HepG2 (cell line): ENCODE data around the gene MEX3A. TPM values are rescaled to one million over a fixed set of nuclear protein-coding genes. Genes with fewer than 3 reads are reported as not detected.

Source experiments
- AGO1 ChIP-seq: fragments of 200-400 bp; formaldehyde crosslinking; IDR thresholded peaks from 2 replicates; pipeline ENCODE4 v1.6.1; 2017; ENCODE audit warnings: mild to moderate bottlenecking, low read depth, low read length, moderate library complexity; ENCODE audit not compliant: poor library complexity, severe bottlenecking
- KLF15 ChIP-seq: sonication (generic); formaldehyde crosslinking; IDR thresholded peaks from 2 replicates; pipeline ENCODE4 v1.8.1; 2023; ENCODE audit warnings: borderline replicate concordance, mild to moderate bottlenecking, inconsistent platforms, missing genetic modification reagents, mixed read lengths
- ONECUT2 ChIP-seq: sonication (generic); formaldehyde crosslinking; IDR thresholded peaks from 2 replicates; pipeline ENCODE4 v1.4.0; 2020; ENCODE audit warnings: missing genetic modification reagents
- PCBP2 ChIP-seq: fragments of 200-400 bp; formaldehyde crosslinking; optimal IDR thresholded peaks from 2 replicates; pipeline ENCODE3; 2018; ENCODE audit warnings: low read length, low read depth; ENCODE audit not compliant: poor library complexity, severe bottlenecking
- TAF15 ChIP-seq: fragments of 200-400 bp; formaldehyde crosslinking; IDR thresholded peaks from one replicate; pipeline ENCODE4 v1.6.1; 2018; ENCODE audit warnings: mild to moderate bottlenecking, low read depth, low read length; ENCODE audit not compliant: poor library complexity, severe bottlenecking
- TEAD2 ChIP-seq: sonication (generic); formaldehyde crosslinking; IDR thresholded peaks from 2 replicates; pipeline ENCODE4 v1.9.0; 2021; ENCODE audit warnings: missing genetic modification reagents
- WIZ ChIP-seq: sonication (generic); formaldehyde crosslinking; IDR thresholded peaks from 2 replicates; pipeline ENCODE4 v1.5.1; 2020; ENCODE audit warnings: mild to moderate bottlenecking, missing genetic modification reagents
- ZFAT ChIP-seq: sonication (generic); formaldehyde crosslinking; conservative IDR thresholded peaks from 2 replicates; pipeline ENCODE4 v1.8.1; 2023; ENCODE audit warnings: missing genetic modification reagents, inconsistent platforms
- ZFP36 ChIP-seq: fragments of 150-350 bp; IDR thresholded peaks from 2 replicates; pipeline ENCODE4 v1.6.1; 2018; ENCODE audit warnings: borderline replicate concordance, low read length, low read depth; ENCODE audit not compliant: partially characterized antibody
- ZIK1 ChIP-seq: sonication (generic); formaldehyde crosslinking; IDR thresholded peaks from 2 replicates; pipeline ENCODE4 v1.5.0; 2020; ENCODE audit warnings: mild to moderate bottlenecking, low read depth, missing genetic modification reagents, borderline replicate concordance
- ZNF282 ChIP-seq: fragments of 450-650 bp; IDR thresholded peaks from 2 replicates; pipeline ENCODE4 v1.6.1; 2018; ENCODE audit not compliant: partially characterized antibody
- ZNF839 ChIP-seq: sonication (generic); formaldehyde crosslinking; IDR thresholded peaks from 2 replicates; pipeline ENCODE4 v1.4.0; 2020; ENCODE audit warnings: missing genetic modification reagents, mild to moderate bottlenecking, borderline replicate concordance
- polyA plus RNA-seq, 8 experiments: library from polyadenylated mRNA; depleted of rRNA in 3 of 8; stranded (reverse) in 7 of 8; unstranded in 1 of 8; fragments of >200 nt; fragmentation: Illumina TruSeq in 4 of 8; extraction: Trizol in 4 of 8; gene quantifications; 2 replicates each; pipeline versions ENCODE4 v1.2.1 to v1.2.3, GENCODE V29; 2011 to 2016; ENCODE audit warnings: low read depth in 4 of 8, missing spikeins in 1 of 8, mixed read lengths in 1 of 8; ENCODE audit not compliant: insufficient read depth in 1 of 8
- total RNA-seq, 5 experiments: library from RNA; depleted of rRNA; stranded (reverse); fragments of >200 nt; fragmentation: Illumina TruSeq; extraction: Trizol; gene quantifications; 2 replicates each; pipeline ENCODE4 v1.2.3, GENCODE V29; 2016; ENCODE audit warnings: low read depth in 1 of 5
- TF ChIP-seq, protein P1 (sequence below): sonication (generic); formaldehyde crosslinking; IDR thresholded peaks from 2 replicates; pipeline ENCODE4 v1.4.0; 2020; ENCODE audit warnings: mild to moderate bottlenecking, missing genetic modification reagents
- TF ChIP-seq, protein P2 (sequence below): sonication (generic); formaldehyde crosslinking; IDR thresholded peaks from 2 replicates; pipeline ENCODE4 v1.8.1; 2023; ENCODE audit warnings: missing genetic modification reagents, inconsistent platforms, borderline replicate concordance
- TF ChIP-seq, protein P3 (sequence below): sonication (generic); formaldehyde crosslinking; IDR thresholded peaks from 2 replicates; pipeline ENCODE4 v1.8.1; 2023; ENCODE audit warnings: mild to moderate bottlenecking, missing genetic modification reagents
- TF ChIP-seq, protein P4 (sequence below): fragments of 450-650 bp; IDR thresholded peaks from 2 replicates; pipeline ENCODE4 v1.6.1; 2017; ENCODE audit warnings: mild to moderate bottlenecking
- TF ChIP-seq, protein P5 (sequence below): sonication (generic); formaldehyde crosslinking; IDR thresholded peaks from 2 replicates; pipeline ENCODE4 v1.8.0; 2022; ENCODE audit warnings: mild to moderate bottlenecking, missing genetic modification reagents; ENCODE audit not compliant: insufficient replicate concordance

MEX3A gene
- total and polyA plus RNA-seq, 2 of the 13 experiments (the other 11 are each of a cell fraction or from before 2014, with no cell fraction given), result 7.6 to 9.1 TPM

DNA sequence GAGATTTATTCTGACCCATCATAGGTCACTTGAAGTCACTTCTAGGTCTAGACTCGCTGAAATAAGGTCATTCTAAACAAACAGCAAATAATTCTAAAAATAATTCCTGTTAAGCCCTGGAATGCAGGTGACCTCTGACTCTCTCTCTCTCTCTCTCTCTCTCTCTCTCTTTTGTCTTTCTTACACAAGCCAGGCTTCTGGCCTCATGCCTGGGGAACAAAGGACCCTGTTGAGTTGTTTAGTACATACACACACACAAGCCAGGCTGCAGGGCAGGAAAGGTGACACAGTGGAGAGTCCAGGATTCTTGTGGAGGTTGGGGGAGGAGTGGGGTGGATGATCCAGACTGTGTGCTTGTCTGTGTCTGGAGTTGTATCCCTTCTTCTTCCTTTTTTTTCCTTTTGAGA is 4.0 kb upstream of the MEX3A start (continued):
- TF ChIP-seq ZIK1 (CRISPR knock-in tag), result no peak
- no peak for TF ChIP-seq WIZ (CRISPR knock-in tag)
- TF ChIP-seq, protein P1, sequence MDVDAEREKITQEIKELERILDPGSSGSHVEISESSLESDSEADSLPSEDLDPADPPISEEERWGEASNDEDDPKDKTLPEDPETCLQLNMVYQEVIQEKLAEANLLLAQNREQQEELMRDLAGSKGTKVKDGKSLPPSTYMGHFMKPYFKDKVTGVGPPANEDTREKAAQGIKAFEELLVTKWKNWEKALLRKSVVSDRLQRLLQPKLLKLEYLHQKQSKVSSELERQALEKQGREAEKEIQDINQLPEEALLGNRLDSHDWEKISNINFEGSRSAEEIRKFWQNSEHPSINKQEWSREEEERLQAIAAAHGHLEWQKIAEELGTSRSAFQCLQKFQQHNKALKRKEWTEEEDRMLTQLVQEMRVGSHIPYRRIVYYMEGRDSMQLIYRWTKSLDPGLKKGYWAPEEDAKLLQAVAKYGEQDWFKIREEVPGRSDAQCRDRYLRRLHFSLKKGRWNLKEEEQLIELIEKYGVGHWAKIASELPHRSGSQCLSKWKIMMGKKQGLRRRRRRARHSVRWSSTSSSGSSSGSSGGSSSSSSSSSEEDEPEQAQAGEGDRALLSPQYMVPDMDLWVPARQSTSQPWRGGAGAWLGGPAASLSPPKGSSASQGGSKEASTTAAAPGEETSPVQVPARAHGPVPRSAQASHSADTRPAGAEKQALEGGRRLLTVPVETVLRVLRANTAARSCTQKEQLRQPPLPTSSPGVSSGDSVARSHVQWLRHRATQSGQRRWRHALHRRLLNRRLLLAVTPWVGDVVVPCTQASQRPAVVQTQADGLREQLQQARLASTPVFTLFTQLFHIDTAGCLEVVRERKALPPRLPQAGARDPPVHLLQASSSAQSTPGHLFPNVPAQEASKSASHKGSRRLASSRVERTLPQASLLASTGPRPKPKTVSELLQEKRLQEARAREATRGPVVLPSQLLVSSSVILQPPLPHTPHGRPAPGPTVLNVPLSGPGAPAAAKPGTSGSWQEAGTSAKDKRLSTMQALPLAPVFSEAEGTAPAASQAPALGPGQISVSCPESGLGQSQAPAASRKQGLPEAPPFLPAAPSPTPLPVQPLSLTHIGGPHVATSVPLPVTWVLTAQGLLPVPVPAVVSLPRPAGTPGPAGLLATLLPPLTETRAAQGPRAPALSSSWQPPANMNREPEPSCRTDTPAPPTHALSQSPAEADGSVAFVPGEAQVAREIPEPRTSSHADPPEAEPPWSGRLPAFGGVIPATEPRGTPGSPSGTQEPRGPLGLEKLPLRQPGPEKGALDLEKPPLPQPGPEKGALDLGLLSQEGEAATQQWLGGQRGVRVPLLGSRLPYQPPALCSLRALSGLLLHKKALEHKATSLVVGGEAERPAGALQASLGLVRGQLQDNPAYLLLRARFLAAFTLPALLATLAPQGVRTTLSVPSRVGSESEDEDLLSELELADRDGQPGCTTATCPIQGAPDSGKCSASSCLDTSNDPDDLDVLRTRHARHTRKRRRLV (CRISPR knock-in tag), result no peak
- TF ChIP-seq, protein P2, sequence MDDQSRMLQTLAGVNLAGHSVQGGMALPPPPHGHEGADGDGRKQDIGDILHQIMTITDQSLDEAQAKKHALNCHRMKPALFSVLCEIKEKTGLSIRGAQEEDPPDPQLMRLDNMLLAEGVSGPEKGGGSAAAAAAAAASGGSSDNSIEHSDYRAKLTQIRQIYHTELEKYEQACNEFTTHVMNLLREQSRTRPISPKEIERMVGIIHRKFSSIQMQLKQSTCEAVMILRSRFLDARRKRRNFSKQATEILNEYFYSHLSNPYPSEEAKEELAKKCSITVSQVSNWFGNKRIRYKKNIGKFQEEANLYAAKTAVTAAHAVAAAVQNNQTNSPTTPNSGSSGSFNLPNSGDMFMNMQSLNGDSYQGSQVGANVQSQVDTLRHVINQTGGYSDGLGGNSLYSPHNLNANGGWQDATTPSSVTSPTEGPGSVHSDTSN (CRISPR knock-in tag), result no peak
- TF ChIP-seq, protein P3, sequence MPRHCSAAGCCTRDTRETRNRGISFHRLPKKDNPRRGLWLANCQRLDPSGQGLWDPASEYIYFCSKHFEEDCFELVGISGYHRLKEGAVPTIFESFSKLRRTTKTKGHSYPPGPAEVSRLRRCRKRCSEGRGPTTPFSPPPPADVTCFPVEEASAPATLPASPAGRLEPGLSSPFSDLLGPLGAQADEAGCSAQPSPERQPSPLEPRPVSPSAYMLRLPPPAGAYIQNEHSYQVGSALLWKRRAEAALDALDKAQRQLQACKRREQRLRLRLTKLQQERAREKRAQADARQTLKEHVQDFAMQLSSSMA (CRISPR knock-in tag), result no peak
- TF ChIP-seq, protein P4, sequence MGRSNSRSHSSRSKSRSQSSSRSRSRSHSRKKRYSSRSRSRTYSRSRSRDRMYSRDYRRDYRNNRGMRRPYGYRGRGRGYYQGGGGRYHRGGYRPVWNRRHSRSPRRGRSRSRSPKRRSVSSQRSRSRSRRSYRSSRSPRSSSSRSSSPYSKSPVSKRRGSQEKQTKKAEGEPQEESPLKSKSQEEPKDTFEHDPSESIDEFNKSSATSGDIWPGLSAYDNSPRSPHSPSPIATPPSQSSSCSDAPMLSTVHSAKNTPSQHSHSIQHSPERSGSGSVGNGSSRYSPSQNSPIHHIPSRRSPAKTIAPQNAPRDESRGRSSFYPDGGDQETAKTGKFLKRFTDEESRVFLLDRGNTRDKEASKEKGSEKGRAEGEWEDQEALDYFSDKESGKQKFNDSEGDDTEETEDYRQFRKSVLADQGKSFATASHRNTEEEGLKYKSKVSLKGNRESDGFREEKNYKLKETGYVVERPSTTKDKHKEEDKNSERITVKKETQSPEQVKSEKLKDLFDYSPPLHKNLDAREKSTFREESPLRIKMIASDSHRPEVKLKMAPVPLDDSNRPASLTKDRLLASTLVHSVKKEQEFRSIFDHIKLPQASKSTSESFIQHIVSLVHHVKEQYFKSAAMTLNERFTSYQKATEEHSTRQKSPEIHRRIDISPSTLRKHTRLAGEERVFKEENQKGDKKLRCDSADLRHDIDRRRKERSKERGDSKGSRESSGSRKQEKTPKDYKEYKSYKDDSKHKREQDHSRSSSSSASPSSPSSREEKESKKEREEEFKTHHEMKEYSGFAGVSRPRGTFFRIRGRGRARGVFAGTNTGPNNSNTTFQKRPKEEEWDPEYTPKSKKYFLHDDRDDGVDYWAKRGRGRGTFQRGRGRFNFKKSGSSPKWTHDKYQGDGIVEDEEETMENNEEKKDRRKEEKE, result no peak
- TF ChIP-seq TEAD2 (CRISPR knock-in tag), result no peak
- no peak for TF ChIP-seq PCBP2
- TF ChIP-seq AGO1, result no peak
- no peak for TF ChIP-seq ONECUT2 (CRISPR knock-in tag)
- TF ChIP-seq ZNF839 (CRISPR knock-in tag), result no peak
- TF ChIP-seq KLF15 (CRISPR knock-in tag), result no peak
- TF ChIP-seq ZNF282, result no peak
- no peak for TF ChIP-seq TAF15
- TF ChIP-seq, protein P5, sequence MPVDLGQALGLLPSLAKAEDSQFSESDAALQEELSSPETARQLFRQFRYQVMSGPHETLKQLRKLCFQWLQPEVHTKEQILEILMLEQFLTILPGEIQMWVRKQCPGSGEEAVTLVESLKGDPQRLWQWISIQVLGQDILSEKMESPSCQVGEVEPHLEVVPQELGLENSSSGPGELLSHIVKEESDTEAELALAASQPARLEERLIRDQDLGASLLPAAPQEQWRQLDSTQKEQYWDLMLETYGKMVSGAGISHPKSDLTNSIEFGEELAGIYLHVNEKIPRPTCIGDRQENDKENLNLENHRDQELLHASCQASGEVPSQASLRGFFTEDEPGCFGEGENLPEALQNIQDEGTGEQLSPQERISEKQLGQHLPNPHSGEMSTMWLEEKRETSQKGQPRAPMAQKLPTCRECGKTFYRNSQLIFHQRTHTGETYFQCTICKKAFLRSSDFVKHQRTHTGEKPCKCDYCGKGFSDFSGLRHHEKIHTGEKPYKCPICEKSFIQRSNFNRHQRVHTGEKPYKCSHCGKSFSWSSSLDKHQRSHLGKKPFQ, result no peak
- no peak for TF ChIP-seq ZFP36
- no peak for TF ChIP-seq ZFAT (CRISPR knock-in tag)
